HG02623 (cell line): ENCODE data around the gene MED31.
"Not testable (repeated sequence)": the region's sequence is repeated elsewhere in the genome, so short reads cannot be mapped to it uniquely, and the experiment has no call there.

ENCODE experiments used
- ATAC-seq: cut with Tn5 transposase; IDR thresholded peaks from one replicate; pipeline ENCODE4 v1.9.1; 2021; ENCODE audit warnings: moderate library complexity; ENCODE audit not compliant: unreplicated experiment

Gene MED31

GRCh38 chr17:6651354-6651918, at the start of gene MED31, which contains the start of gene C17orf100:
Gene MED31, minus strand, starts transcription at chr17:6651605. Its CDS starts 77 bp downstream, at chr17:6651528.
Gene C17orf100, plus strand, starts transcription at chr17:6651762. Its CDS starts 152 bp downstream, at chr17:6651914.
- peak; percentile 90 for ATAC-seq

- ATAC-seq = no peak
These were observed 49.5 kb upstream of the MED31 start for GRCh38 chr17:6700948-6701307.

- ATAC-seq = no peak
These were observed 48.9 kb upstream of the MED31 start for GRCh38 chr17:6699997-6700947.

- ATAC-seq = no peak
These were observed 46.6 kb upstream of the MED31 start for GRCh38 chr17:6698004-6698403.

- no peak for ATAC-seq
These were observed 45.5 kb upstream of the MED31 start for GRCh38 chr17:6696906-6697305.

GRCh38 chr17:6695565-6695964, 44.2 kb upstream of the MED31 start:
- ATAC-seq = no peak

- no peak for ATAC-seq
These were observed 43.6 kb upstream of the MED31 start for GRCh38 chr17:6695051-6695450.

GRCh38 chr17:6691958-6692357, 40.6 kb upstream of the MED31 start:
- not testable (repeated sequence) for ATAC-seq

- ATAC-seq = no peak
These were observed 40.1 kb upstream of the MED31 start for GRCh38 chr17:6691546-6691945.

GRCh38 chr17:6690641-6691040, 39.2 kb upstream of the MED31 start:
- no peak for ATAC-seq

- no peak for ATAC-seq
These were observed 37.5 kb upstream of the MED31 start for GRCh38 chr17:6688944-6689343.

GRCh38 chr17:6686026-6686425, 34.6 kb upstream of the MED31 start:
- no peak for ATAC-seq

- no peak for ATAC-seq
These were observed 33.7 kb upstream of the MED31 start for GRCh38 chr17:6684881-6685767.

- no peak for ATAC-seq
These were observed 33.0 kb upstream of the MED31 start for GRCh38 chr17:6684460-6684783.

- ATAC-seq = no peak
These were observed 32.5 kb upstream of the MED31 start for GRCh38 chr17:6683730-6684459.

GRCh38 chr17:6683081-6683684, 31.8 kb upstream of the MED31 start:
- no peak for ATAC-seq

- ATAC-seq = no peak
These were observed 30.9 kb upstream of the MED31 start for GRCh38 chr17:6682339-6682738.

- no peak for ATAC-seq
These were observed 30.3 kb upstream of the MED31 start for GRCh38 chr17:6681671-6682070.

- no peak for ATAC-seq
These were observed 29.8 kb upstream of the MED31 start for GRCh38 chr17:6681176-6681575.

- no peak for ATAC-seq
These were observed 27.8 kb upstream of the MED31 start for GRCh38 chr17:6679241-6679640.
